C4-2B (cell line): ENCODE results near the gene KRTAP19-8.

Source experiments
- ZFX ChIP-seq: fragments of 450-650 bp; IDR thresholded peaks from 2 replicates; pipeline ENCODE4 v1.6.1; 2017
- TF ChIP-seq, protein P1 (sequence below): fragments of 450-650 bp; conservative IDR thresholded peaks from 2 replicates; pipeline ENCODE4 v1.5.1; 2017; ENCODE audit warnings: mild to moderate bottlenecking

DNA sequence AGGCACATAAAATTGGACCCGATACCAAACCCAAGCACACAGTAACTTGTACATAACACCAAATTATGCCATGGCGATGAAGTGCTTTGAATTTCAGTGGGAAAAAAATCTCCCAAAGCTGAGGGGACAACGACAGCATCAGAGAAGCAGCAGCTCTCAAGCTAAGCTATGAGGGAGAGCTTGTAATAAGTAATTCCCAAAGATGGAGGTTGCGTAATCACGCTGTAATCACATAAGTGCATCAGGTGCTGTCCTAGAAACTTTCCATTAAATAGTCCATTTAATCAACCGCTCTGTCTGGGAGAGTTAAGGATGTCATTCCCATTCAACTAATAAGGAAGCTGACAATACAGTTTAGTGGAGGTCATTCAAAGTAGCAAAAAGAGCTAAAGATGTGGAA lies 37.6 kb upstream of the KRTAP19-8 start:
- TF ChIP-seq, protein P1, sequence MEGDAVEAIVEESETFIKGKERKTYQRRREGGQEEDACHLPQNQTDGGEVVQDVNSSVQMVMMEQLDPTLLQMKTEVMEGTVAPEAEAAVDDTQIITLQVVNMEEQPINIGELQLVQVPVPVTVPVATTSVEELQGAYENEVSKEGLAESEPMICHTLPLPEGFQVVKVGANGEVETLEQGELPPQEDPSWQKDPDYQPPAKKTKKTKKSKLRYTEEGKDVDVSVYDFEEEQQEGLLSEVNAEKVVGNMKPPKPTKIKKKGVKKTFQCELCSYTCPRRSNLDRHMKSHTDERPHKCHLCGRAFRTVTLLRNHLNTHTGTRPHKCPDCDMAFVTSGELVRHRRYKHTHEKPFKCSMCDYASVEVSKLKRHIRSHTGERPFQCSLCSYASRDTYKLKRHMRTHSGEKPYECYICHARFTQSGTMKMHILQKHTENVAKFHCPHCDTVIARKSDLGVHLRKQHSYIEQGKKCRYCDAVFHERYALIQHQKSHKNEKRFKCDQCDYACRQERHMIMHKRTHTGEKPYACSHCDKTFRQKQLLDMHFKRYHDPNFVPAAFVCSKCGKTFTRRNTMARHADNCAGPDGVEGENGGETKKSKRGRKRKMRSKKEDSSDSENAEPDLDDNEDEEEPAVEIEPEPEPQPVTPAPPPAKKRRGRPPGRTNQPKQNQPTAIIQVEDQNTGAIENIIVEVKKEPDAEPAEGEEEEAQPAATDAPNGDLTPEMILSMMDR, result no peak
- TF ChIP-seq ZFX, result no peak
